ENCODE data around the gene CHRNB2.

DNA sequence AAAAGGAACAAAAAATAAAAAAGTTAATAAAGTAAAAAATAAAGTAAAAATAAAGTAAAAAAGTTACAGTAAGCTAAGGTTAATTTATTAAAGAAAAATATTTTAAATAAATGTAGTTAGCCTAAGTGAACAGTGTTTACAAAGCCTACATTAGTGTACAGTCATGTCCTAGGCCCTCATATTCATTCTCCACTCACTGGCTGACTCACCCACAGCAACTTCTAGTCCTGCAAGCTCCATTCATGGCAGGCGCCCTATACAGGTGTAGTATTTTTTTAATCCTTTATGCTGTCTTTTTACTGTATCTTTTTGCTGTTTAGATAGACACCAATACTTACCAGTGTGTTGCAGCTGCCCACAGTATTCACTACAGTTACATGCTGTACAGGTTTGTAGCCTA is 28.0 kb downstream of the CHRNB2 start:
- no peak for TF ChIP-seq EZH2phosphoT487 (IDR thresholded peaks at IDR 0.05; ENCODE audit: borderline replicate concordance)
- TF ChIP-seq, protein P1, sequence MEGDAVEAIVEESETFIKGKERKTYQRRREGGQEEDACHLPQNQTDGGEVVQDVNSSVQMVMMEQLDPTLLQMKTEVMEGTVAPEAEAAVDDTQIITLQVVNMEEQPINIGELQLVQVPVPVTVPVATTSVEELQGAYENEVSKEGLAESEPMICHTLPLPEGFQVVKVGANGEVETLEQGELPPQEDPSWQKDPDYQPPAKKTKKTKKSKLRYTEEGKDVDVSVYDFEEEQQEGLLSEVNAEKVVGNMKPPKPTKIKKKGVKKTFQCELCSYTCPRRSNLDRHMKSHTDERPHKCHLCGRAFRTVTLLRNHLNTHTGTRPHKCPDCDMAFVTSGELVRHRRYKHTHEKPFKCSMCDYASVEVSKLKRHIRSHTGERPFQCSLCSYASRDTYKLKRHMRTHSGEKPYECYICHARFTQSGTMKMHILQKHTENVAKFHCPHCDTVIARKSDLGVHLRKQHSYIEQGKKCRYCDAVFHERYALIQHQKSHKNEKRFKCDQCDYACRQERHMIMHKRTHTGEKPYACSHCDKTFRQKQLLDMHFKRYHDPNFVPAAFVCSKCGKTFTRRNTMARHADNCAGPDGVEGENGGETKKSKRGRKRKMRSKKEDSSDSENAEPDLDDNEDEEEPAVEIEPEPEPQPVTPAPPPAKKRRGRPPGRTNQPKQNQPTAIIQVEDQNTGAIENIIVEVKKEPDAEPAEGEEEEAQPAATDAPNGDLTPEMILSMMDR (conservative IDR thresholded peaks at IDR 0.05; ENCODE audit: low read length) = no peak
